GM12892 (cell line): ENCODE measurements around the gene OR7G1.

Source experiments
- POLR2A ChIP-seq: IDR thresholded peaks from 2 replicates; pipeline ENCODE4 v1.6.1; 2011; ENCODE audit warnings: low read depth, low read length, control low read depth
- POLR2AphosphoS5 ChIP-seq: IDR thresholded peaks from 2 replicates; pipeline ENCODE4 v1.6.1; 2011; ENCODE audit warnings: low read depth, low read length, control low read depth

DNA sequence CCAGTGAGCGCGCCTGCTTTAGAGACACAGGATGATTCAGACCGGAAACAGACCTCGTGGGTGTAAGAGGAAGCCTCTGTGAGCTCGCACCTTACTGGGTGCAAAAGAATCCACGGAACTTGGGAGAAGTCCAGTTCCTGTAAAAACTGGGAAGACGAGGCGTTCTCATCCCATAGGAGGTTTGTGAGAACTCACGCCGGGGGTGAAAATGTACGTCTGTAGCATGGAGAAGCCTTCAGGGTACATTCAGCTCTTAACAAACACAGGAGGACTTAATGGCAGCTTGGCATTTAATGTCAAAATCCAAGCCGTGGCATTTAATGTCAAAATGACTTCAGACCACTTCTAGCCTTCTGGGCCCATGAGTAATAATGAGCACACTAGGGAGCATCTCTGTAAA is 45.9 kb upstream of the OR7G1 start:
- TF ChIP-seq POLR2AphosphoS5 (no peak), POLR2A (no peak)
